Heart left ventricle (tissue), 16 donors: ENCODE data around the gene RUNDC3A. TPM values are rescaled to one million over a fixed set of nuclear protein-coding genes. Genes with fewer than 3 reads are reported as not detected.
"Not testable (repeated sequence)": the region's sequence is repeated elsewhere in the genome, so short reads cannot be mapped to it uniquely, and the experiment has no call there.

Experiments
- ATAC-seq, 4 donors: fragments of 200-7000 bp; cut with Tn5 transposase; one replicate each; pipeline ENCODE4 v1.9.1; 2020 to 2022; ENCODE audit warnings: moderate library complexity in 4 of 4, mild to moderate bottlenecking in 3 of 4, moderate number of reproducible peaks in 1 of 4
- DNase-seq, 5 donors: peaks; one replicate each; pipeline ENCODE4 v3.0.0-alpha.2; 2020
- H3K27ac ChIP-seq, 12 donors: fragments of 200-600 bp; sonication (generic) in 4 of 12; one replicate each; pipeline versions ENCODE4 v1.5.0 to v1.8.0; 2016 to 2022; ENCODE audit warnings: mild to moderate bottlenecking in 2 of 12
- H3K27me3 ChIP-seq, 9 donors: fragments of 200-600 bp; sonication (generic) in 2 of 9; one replicate each; pipeline versions ENCODE4 v1.5.1 to v1.8.0; 2016 to 2022; ENCODE audit warnings: mild to moderate bottlenecking in 3 of 9
- H3K36me3 ChIP-seq, 9 donors: fragments of 200-600 bp; sonication (generic) in 2 of 9; one replicate each; pipeline versions ENCODE4 v1.5.0 to v1.8.0; 2018 to 2022; ENCODE audit warnings: mild to moderate bottlenecking in 2 of 9
- H3K4me1 ChIP-seq, 12 donors: fragments of 200-600 bp; sonication (generic) in 4 of 12; one replicate each; pipeline versions ENCODE4 v1.5.0 to v1.8.0; 2016 to 2022; ENCODE audit warnings: mild to moderate bottlenecking in 3 of 12
- H3K4me3 ChIP-seq, 12 donors: fragments of 200-600 bp; sonication (generic) in 4 of 12; one replicate each; pipeline versions ENCODE4 v1.5.0 to v1.8.0; 2017 to 2022; ENCODE audit warnings: mild to moderate bottlenecking in 9 of 12, moderate library complexity in 4 of 12
- H3K9me3 ChIP-seq, 12 donors: fragments of 200-600 bp; sonication (generic) in 4 of 12; one replicate each; pipeline versions ENCODE4 v1.5.0 to v1.8.0; 2016 to 2022; ENCODE audit warnings: mild to moderate bottlenecking in 1 of 12
- POLR2A ChIP-seq, 2 donors: fragments of 450-650 bp; IDR thresholded peaks; one replicate each; pipeline ENCODE4 v1.6.1; 2017; ENCODE audit warnings: antibody characterized with exemption in 2 of 2, mild to moderate bottlenecking in 2 of 2, moderate library complexity in 2 of 2
- WGBS, 4 donors: extraction: QIAGEN DNeasy Blood & Tissue Kit in 2 of 4; methylation state at CpG; one replicate each; pipeline versions ENCODE4 v1.1.5 to v1.1.7; 2013 to 2018; 5-methylcytosine and 5-hydroxymethylcytosine counted together
- intact Hi-C, 10 donors: fragments of 100-400 bp; cut with DNase I; formaldehyde crosslinking; loops; one replicate each; pipeline versions ENCODE4 v1.11.1 to v1.14.2; 2022
- polyA plus RNA-seq, 2 donors: library from polyadenylated mRNA; stranded (reverse); fragments of 200-250 nt; gene quantifications; one replicate each; pipeline ENCODE4 v1.2.3, GENCODE V29; 2013
- total RNA-seq, 9 donors: library from RNA; depleted of rRNA in 2 of 9; stranded (reverse); fragments of >200 nt in 2 of 9; fragmentation: NEBNext Ultra II Directional in 3 of 9; extraction: Animal tissue kit (Norgen Biotek cat#: 25700) in 3 of 9; gene quantifications; one replicate each; pipeline versions ENCODE4 v1.1.0 to v1.2.4, GENCODE V29; 2016 to 2023
- TF ChIP-seq, protein P1 (sequence below), 12 donors: fragments of 200-600 bp; sonication (generic) in 4 of 12; IDR thresholded peaks; one replicate each; pipeline versions ENCODE4 v1.5.0 to v1.8.0; 2018 to 2022; ENCODE audit warnings: antibody characterized with exemption in 12 of 12, mild to moderate bottlenecking in 5 of 12
- donor health status: ischemic (EF 13 %, LVEDD 7.1; RV severe dilation, severe dysfunction).
- donor health status: healthy with polysubstance abuse.
- donor health status: DM: no; HTN: yes; CAD: no.
- donor health status: DM: no; HTN: no; CAD: no.
- donor health status: ischemic (EF 25% LVEDD 6.9; RV normal size, moderate dysfunction).
- donor health status: ischemic (EF 25% LVEDD 5.7; RV mildly dilated, moderate dysfunction).
- donor health status: healthy.
- donor health status: DM: yes; HTN: yes; CAD: no.
- donor health status: ischemic (EF 35%, LVEDD 5.7; RV mildly dilated, moderate dysfunction).
- donor health status: nonischemic (EF 11% LVEDD 7.7; RV severe dilation, severe dysfunction).
- donor health status: DM: yes; HTN: yes; CAD: no.
- donor health status: PGD.
- donor health status: ischemic (EF 29% LVEDD 5.4; RV normal size, mild dysfunction).
- donor health status: nonischemic (EF 23%, LVEDD 6.1; RV moderate dilation, normal function).

RUNDC3A gene
- total and polyA plus RNA-seq, 11 donors = 0.19 to 1.3 (median 0.51) TPM; not detected in 1

DNA sequence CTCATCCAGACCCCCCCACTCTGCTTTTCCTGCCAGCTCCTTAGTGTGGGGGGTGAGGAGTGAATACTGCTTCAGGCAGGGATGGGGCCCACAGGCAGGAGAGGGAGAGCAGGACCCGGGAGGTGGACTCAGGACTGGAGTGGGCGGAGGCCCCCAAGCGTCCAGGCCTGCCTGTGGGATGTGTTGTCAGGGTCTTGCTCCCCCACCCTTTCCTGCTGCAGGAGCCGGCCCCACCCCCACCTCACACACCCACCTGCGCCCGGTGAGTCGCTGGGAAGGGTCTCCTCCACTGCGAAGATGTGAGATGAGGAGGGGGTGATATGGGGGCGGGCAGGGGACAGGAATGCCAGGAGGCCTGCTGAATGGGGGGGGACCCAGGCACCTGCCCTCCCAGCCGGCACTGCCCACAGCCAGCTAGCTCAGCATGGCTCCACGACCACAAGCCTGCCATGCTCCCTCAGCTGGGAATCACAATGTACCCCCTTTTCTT is 54.1 kb downstream of the RUNDC3A start:
- no peak for DNase-seq
- TF ChIP-seq, protein P1, sequence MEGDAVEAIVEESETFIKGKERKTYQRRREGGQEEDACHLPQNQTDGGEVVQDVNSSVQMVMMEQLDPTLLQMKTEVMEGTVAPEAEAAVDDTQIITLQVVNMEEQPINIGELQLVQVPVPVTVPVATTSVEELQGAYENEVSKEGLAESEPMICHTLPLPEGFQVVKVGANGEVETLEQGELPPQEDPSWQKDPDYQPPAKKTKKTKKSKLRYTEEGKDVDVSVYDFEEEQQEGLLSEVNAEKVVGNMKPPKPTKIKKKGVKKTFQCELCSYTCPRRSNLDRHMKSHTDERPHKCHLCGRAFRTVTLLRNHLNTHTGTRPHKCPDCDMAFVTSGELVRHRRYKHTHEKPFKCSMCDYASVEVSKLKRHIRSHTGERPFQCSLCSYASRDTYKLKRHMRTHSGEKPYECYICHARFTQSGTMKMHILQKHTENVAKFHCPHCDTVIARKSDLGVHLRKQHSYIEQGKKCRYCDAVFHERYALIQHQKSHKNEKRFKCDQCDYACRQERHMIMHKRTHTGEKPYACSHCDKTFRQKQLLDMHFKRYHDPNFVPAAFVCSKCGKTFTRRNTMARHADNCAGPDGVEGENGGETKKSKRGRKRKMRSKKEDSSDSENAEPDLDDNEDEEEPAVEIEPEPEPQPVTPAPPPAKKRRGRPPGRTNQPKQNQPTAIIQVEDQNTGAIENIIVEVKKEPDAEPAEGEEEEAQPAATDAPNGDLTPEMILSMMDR (IDR thresholded peaks at IDR 0.05) = no peak
- TF ChIP-seq POLR2A (IDR thresholded peaks at IDR 0.05) = no peak
- WGBS, 4 donors = 20 to 36% (median 27%) methylated on average over 6 to 11 of the region's 11 CpGs
- peaks cover 0 to 23% (median 14%) of the 10 kb centered on the region in 12 donors for H3K4me1 ChIP-seq
- peaks cover 0 to 17% (median 0%) of the 10 kb centered on the region in 9 donors for H3K27me3 ChIP-seq
- intact Hi-C loops = no loop called here
- no peaks in the 10 kb centered on the region for H3K9me3 ChIP-seq
- H3K27ac ChIP-seq = no peak overlapping the region
- peak overlapping the region in 11 of 12 donors; percentile 55 to 83 (median 68) for H3K4me3 ChIP-seq
- ATAC-seq = peak in 1 of 4 donors; percentile 40
- no peaks in the 10 kb centered on the region for H3K36me3 ChIP-seq

DNA sequence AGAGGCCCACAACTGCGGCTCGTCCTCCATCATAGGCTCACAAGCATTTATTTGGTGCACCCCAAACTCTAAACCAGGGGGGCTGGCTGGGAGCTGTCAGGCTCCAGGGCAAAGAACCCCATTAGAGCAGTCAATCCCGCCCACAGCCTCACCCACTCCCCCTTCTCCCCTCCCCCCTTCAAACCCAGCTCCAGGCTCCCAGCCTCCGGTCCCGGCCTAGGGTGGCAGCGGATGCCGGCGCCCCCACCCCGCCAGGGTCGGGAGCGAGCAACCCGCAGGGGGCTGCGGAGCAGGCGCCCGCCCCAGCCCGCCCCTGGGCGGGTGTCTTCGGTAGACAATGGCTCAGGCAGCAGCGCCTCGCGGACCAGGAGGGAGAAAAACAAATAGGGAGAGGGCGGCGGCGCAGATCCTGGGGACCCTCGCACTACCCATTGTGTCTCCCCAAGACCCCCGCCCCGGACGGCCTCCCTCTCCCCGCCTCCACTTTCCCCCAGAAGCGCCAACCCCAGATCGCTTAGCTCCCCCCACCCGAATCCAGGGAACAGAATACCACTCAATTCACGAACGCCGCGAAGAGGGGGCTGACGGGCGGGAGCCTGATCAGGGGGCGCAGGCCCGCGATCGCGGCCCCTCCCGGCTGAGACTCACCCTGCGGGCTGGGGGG is 54.7 kb downstream of the RUNDC3A start:
- Histone ChIP-seq H3K9me3 (no peaks in the 10 kb centered on the region), H3K4me1 (peaks cover 0 to 23% (median 14%) of the 10 kb centered on the region in 12 donors), H3K27ac (peak overlapping the region in 4 of 12 donors; percentile 23 to 62 (median 39)), H3K4me3 (peak overlapping the region; percentile 42 to 83 (median 68)), H3K27me3 (peaks cover 0 to 17% (median 0%) of the 10 kb centered on the region in 9 donors), H3K36me3 (no peaks in the 10 kb centered on the region)
- intact Hi-C loops = no loop called here
- peak in 3 of 4 donors; percentile 15 to 60 (median 31) for ATAC-seq
- WGBS, 4 donors = 0 to 7% (median 1%) methylated on average over 6 to 45 of the region's 45 CpGs
- TF ChIP-seq, protein P1 (IDR thresholded peaks at IDR 0.05) = no peak
- no peak for TF ChIP-seq POLR2A (IDR thresholded peaks at IDR 0.05)
- no peak for DNase-seq

DNA sequence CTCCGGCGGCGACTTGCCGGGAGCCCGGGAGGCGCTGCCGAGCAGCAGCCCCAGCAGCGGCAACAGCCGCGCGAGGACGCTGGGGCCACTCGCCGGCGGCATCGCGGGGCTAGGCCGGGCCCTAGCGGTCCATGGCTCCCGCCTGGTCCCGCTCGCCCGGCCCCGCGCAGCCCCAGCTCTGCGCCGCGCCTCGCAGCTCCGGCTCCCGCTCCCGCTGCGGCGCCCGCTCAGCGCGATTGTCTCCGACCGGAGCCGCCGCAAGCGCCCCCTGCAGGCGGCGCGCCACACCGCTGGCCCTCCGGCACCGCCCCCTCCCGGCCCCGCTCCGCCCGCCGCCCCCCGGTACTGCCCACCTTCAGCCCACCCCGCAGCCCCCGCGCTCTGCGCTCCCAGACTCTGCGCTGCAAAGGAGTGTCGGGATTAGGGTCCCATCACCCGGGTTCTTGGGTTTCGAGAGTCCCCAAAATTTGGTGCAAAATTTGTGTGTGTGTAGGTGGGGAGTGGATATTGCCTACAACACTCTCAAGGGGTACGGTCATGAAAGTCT is 55.3 kb downstream of the RUNDC3A start, which contains the start of gene FAM171A2:
Gene FAM171A2, minus strand, starts transcription at position 241 of the 547 bp plus-strand sequence. Its CDS starts 139 bp downstream, at position 102.
- TF ChIP-seq POLR2A (IDR thresholded peaks at IDR 0.05) = no peak
- TF ChIP-seq, protein P1 (IDR thresholded peaks at IDR 0.05) = peak; percentile 27 to 97 (median 80)
- Histone ChIP-seq H3K9me3 (no peaks in the 10 kb centered on the region), H3K27ac (peak within 1 kb of the TSS in 4 of 12 donors; percentile 23 to 62 (median 39)), H3K27me3 (peaks cover 0 to 17% (median 0%) of the 10 kb centered on the region in 9 donors), H3K36me3 (no peaks in the 10 kb centered on the region), H3K4me3 (peak within 1 kb of the TSS; percentile 42 to 83 (median 68)), H3K4me1 (peaks cover 0 to 23% (median 14%) of the 10 kb centered on the region in 12 donors)
- ATAC-seq = peak in 3 of 4 donors; percentile 57 to 87 (median 79)
- WGBS, 4 donors = 0 to 2% (median 1%) methylated on average over 4 to 63 of the region's 63 CpGs
- intact Hi-C loops = no loop called here
- peak; percentile 48 to 81 (median 61) for DNase-seq

DNA sequence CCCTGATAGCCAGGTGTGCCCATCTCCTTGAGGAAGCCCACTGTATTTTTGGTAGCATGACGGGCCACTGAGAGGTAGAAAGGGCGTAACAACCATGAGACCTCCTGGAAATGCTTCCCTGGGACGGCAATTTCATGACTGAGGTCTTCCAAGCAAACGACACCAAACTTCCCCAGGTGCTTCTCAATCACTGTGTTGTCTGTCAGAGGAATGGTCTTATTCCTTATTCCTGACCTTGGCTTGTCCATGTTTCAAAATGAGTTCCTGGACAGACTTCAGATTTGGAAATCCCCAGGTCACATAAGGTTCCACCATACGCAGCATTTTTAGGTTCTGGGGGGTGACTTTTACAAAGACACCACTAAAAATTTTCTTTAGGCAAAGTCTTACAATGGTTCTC is 56.6 kb downstream of the RUNDC3A start:
- ATAC-seq = not testable (repeated sequence)
- H3K27me3 ChIP-seq = peaks cover 0 to 22% (median 0%) of the 10 kb centered on the region in 9 donors
- WGBS, 4 donors = 89 to 95% (median 91%) methylated on average over 5 of the region's 5 CpGs

More for the DNA sequence above, 56.6 kb downstream of the RUNDC3A start:
- H3K4me1 ChIP-seq = peaks cover 0 to 23% (median 14%) of the 10 kb centered on the region in 12 donors
- H3K9me3 ChIP-seq, H3K27ac ChIP-seq, H3K36me3 ChIP-seq, intact Hi-C loops, DNase-seq, H3K4me3 ChIP-seq: not testable (repeated sequence)
